Subcutaneous abdominal adipose tissue (tissue), 5 donors: ENCODE measurements around the gene PNLIPRP1.

Source experiments
- H3K27ac ChIP-seq: one replicate; pipeline ENCODE4 v1.7.0; 2013; ENCODE audit warnings: low read depth, mild to moderate bottlenecking, inconsistent platforms, low read length, moderate library complexity
- H3K27me3 ChIP-seq, 5 donors: one replicate each; pipeline ENCODE4 v1.7.0; 2013; ENCODE audit warnings: low read length in 5 of 5, inconsistent platforms in 1 of 5; ENCODE audit not compliant: control insufficient read depth in 5 of 5, insufficient read depth in 4 of 5
- H3K36me3 ChIP-seq, 5 donors: one replicate each; pipeline ENCODE4 v1.7.0; 2013; ENCODE audit warnings: low read length in 5 of 5; ENCODE audit not compliant: control insufficient read depth in 5 of 5, insufficient read depth in 5 of 5
- H3K4me1 ChIP-seq, 5 donors: one replicate each; pipeline ENCODE4 v1.7.0; 2013; ENCODE audit warnings: low read length in 5 of 5, mild to moderate bottlenecking in 3 of 5, moderate library complexity in 1 of 5; ENCODE audit not compliant: control insufficient read depth in 5 of 5, insufficient read depth in 5 of 5
- H3K4me3 ChIP-seq, 5 donors: one replicate each; pipeline ENCODE4 v1.7.0; 2013; ENCODE audit warnings: low read length in 5 of 5, low read depth in 1 of 5
- H3K9ac ChIP-seq, 5 donors: one replicate each; pipeline ENCODE4 v1.7.0; 2013; ENCODE audit warnings: low read length in 5 of 5, mild to moderate bottlenecking in 4 of 5, moderate library complexity in 3 of 5
- H3K9me3 ChIP-seq, 5 donors: one replicate each; pipeline ENCODE4 v1.7.0; 2013; ENCODE audit warnings: low read length in 5 of 5; ENCODE audit not compliant: control insufficient read depth in 5 of 5
- donor health status: healthy.
- donor health status: healthy.
- donor health status: healthy.
- donor health status: healthy.
- donor health status: healthy.

The PNLIPRP1 gene

DNA sequence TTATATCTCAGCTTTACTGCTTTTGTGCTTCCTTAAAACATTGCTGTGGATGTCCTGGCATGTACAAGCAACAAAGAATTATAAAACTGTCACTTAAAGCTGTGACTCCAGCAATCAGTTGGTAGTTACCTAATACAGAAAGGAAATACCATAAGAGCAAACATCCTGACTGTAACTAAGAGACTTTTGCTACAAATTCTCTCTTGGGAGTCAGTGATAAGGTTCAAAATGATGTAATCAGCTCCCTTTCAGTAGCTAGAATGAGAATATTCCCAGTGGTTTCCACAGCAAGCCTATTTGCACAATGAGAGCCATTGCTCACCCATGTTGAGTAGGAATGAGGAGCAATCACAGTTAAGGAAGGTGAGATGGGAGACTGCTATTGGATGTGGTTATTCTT, 7.6 kb downstream of the PNLIPRP1 start:
- no peaks in the 10 kb centered on the region for H3K9me3 ChIP-seq
- no peak overlapping the region for H3K27ac ChIP-seq
- H3K9ac ChIP-seq = no peak overlapping the region
- H3K36me3 ChIP-seq = no peaks in the 10 kb centered on the region
- H3K4me3 ChIP-seq = no peak overlapping the region
- peaks cover 0 to 6% (median 0%) of the 10 kb centered on the region in 5 donors for H3K27me3 ChIP-seq
- H3K4me1 ChIP-seq = peaks cover 0 to 3% (median 0%) of the 10 kb centered on the region in 5 donors

- H3K36me3 ChIP-seq = no peaks in the 10 kb centered on the region
- no peaks in the 10 kb centered on the region for H3K9me3 ChIP-seq
- H3K4me1 ChIP-seq = peaks cover 0 to 3% (median 0%) of the 10 kb centered on the region in 5 donors
- no peak overlapping the region for H3K9ac ChIP-seq
- no peak overlapping the region for H3K4me3 ChIP-seq
- peaks cover 0 to 6% (median 0%) of the 10 kb centered on the region in 5 donors for H3K27me3 ChIP-seq
- no peak overlapping the region for H3K27ac ChIP-seq
These were observed 9.2 kb downstream of the PNLIPRP1 start for GRCh38 chr10:116599991-116600390.

GRCh38 chr10:116602648-116603400, 12.1 kb downstream of the PNLIPRP1 start:
- Histone ChIP-seq H3K9ac (no peak overlapping the region), H3K36me3 (no peaks in the 10 kb centered on the region), H3K4me3 (no peak overlapping the region), H3K9me3 (no peaks in the 10 kb centered on the region), H3K4me1 (peaks cover 0 to 3% (median 0%) of the 10 kb centered on the region in 5 donors), H3K27ac (no peak overlapping the region), H3K27me3 (peaks cover 0 to 11% (median 4%) of the 10 kb centered on the region in 5 donors)

GRCh38 chr10:116606061-116606483, 15.3 kb downstream of the PNLIPRP1 start:
- H3K27ac ChIP-seq = no peak overlapping the region
- H3K4me1 ChIP-seq = peaks cover 0 to 9% (median 0%) of the 10 kb centered on the region in 5 donors
- H3K4me3 ChIP-seq = no peak overlapping the region
- H3K27me3 ChIP-seq = peaks cover 13 to 21% (median 20%) of the 10 kb centered on the region in 5 donors
- no peaks in the 10 kb centered on the region for H3K36me3 ChIP-seq
- peaks cover 0 to 2% (median 0%) of the 10 kb centered on the region in 5 donors for H3K9me3 ChIP-seq
- H3K9ac ChIP-seq = no peak overlapping the region

DNA sequence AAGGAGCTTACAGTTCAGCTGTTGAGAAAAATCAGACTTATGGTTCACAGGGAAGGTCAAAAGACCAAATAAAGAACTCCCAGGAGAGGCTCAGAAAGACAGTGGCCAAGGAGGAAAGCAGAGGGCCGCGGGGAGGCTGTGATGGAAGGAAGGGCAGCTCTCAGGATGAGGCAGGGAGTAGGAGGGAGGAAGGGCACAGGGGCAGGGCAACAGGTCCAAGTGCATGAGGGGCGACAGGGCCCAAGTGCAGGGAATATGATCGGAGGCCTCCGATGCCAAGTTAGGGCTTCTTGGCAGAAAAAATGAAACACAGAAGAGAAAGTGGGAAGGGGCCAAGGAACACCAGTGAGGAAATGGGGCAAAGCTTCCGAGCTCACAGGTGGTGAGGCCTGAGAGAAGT, 16.6 kb downstream of the PNLIPRP1 start:
- peaks cover 15 to 21% (median 19%) of the 10 kb centered on the region in 5 donors for H3K27me3 ChIP-seq
- H3K9ac ChIP-seq = no peak overlapping the region
- H3K4me1 ChIP-seq = peaks cover 0 to 9% (median 0%) of the 10 kb centered on the region in 5 donors
- H3K9me3 ChIP-seq = peaks cover 0 to 2% (median 0%) of the 10 kb centered on the region in 5 donors
- no peak overlapping the region for H3K27ac ChIP-seq
- H3K36me3 ChIP-seq = no peaks in the 10 kb centered on the region
- H3K4me3 ChIP-seq = no peak overlapping the region

DNA sequence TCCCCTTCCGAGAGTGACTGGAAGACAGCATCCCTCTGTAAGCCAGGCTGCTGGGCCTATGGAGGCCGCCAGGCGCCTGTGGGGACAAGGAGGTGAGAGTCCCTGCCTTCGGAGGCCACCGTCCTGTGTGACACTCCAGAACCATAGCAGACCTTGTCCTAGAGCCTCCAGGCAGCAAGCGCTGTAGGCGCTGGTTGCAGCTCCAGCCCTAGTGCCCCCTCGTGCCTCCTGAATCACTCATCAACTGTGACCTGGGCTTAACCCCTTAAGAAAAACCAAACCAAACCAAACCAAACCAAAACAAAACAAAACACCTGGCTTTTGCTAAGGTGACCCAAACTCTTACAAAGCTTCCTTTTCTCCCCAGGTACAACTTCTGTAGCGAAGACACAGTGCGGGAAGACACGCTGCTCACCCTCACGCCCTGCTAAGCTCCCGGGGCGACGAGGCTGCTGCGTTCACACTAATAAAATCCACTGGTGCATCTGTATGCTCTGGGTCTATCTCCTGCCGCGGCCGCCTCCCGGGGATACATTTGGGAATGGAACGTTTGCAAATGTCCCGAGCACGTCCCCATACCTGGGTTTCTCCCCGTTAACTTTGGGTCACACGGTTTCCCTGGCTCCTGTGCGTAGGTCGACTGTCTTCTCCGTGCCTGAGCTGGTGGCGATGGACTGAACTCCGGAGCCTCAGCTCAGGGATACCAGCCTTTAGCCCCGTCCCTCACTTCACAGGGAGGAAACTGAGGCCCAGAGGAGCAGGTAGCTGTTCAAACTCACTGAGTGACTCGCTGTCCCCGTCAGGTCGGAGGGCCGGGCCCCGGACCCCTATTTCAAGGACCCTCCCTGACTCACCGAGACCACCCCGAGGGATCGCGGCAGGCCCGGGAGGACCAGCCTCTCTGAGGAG, 18.2 kb downstream of the PNLIPRP1 start:
- Histone ChIP-seq H3K4me1 (peaks cover 0 to 9% (median 0%) of the 10 kb centered on the region in 5 donors), H3K9ac (no peak overlapping the region), H3K4me3 (peak overlapping the region in 1 of 5 donors; percentile 33), H3K27ac (no peak overlapping the region), H3K27me3 (peaks cover 15 to 21% (median 16%) of the 10 kb centered on the region in 5 donors), H3K36me3 (no peaks in the 10 kb centered on the region), H3K9me3 (peaks cover 0 to 2% (median 0%) of the 10 kb centered on the region in 5 donors)

DNA sequence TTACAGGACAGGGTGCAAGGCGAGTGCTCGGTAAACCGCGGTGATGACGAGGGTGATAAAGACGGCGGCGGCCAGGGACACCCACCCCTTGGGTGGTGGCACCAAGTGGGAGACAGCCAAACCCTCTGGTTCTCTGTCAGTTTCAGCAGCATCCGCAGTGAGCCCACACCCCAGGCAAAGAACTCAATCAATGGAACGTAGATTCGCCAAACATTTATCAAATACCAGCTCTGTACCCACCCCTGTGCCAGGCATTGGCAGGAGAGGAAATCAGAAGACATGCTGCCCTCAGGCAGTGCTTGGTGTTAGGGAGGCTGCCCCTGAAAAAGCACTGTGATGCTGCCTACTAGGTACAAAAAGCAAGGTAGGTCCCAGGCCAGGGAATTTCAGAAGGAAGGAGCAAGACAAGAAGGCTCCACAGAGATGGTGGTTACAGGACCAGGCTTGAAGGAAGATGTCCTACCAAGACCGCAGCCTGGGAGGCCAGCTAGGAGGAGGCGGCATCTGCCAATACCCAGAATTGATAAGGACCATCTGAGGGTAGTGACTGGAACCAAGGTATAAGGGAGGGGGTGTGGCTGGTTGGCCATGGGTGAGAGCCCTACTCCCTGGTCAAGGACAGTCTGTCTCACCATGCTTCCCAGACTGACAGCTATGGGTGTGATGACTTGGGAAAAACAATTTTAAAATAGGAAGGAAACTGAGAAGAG, 19.8 kb downstream of the PNLIPRP1 start:
- Histone ChIP-seq H3K27me3 (peaks cover 15 to 21% (median 16%) of the 10 kb centered on the region in 5 donors), H3K9ac (no peak overlapping the region), H3K4me3 (no peak overlapping the region), H3K9me3 (peaks cover 0 to 2% (median 2%) of the 10 kb centered on the region in 5 donors), H3K36me3 (no peaks in the 10 kb centered on the region), H3K4me1 (peaks cover 0 to 9% (median 0%) of the 10 kb centered on the region in 5 donors), H3K27ac (no peak overlapping the region)

DNA sequence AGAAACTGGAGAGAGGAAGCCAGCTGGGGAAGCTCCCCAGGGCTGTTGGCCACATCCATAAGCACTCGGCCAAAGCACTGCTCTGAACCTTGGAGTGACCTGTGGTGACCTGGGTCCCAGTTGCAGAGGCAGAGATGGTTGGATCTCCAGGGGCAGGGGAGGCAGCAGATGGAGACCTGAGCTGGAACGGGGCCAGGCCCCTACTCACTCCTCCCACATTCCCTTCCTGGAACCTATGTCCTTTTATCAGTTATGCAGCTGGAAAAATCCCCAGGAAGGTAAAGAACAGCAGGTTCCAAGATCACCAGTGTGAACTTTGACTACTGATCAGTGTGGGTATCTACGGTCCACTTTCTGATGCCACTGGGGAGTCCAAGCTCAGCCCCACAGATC, 20.4 kb downstream of the PNLIPRP1 start:
- Histone ChIP-seq H3K36me3 (no peaks in the 10 kb centered on the region), H3K9me3 (peaks cover 0 to 2% (median 2%) of the 10 kb centered on the region in 5 donors), H3K4me1 (peaks cover 0 to 9% (median 0%) of the 10 kb centered on the region in 5 donors), H3K4me3 (no peak overlapping the region), H3K27ac (no peak overlapping the region), H3K27me3 (peaks cover 12 to 20% (median 16%) of the 10 kb centered on the region in 5 donors), H3K9ac (no peak overlapping the region)

- Histone ChIP-seq H3K36me3 (no peaks in the 10 kb centered on the region), H3K9ac (no peak overlapping the region), H3K4me3 (no peak overlapping the region), H3K9me3 (peaks cover 0 to 2% (median 2%) of the 10 kb centered on the region in 5 donors), H3K27ac (no peak overlapping the region), H3K4me1 (peaks cover 0 to 9% (median 0%) of the 10 kb centered on the region in 5 donors), H3K27me3 (peaks cover 10 to 20% (median 15%) of the 10 kb centered on the region in 5 donors)
These were observed 21.5 kb downstream of the PNLIPRP1 start for GRCh38 chr10:116612107-116612769.
